GM12864 (cell line): ENCODE measurements around the gene BCAS3.
"Not testable (repeated sequence)": the region's sequence is repeated elsewhere in the genome, so short reads cannot be mapped to it uniquely, and the experiment has no call there.

ENCODE experiments used
- DNase-seq: peaks from one replicate; pipeline ENCODE4 v3.0.0-alpha.2; 2011; ENCODE audit warnings: low read depth
- H3K4me3 ChIP-seq: 2 replicates; pipeline ENCODE4 v1.5.1; 2011; ENCODE audit warnings: mild to moderate bottlenecking, low read depth, low read length, control low read depth
- TF ChIP-seq, protein P1 (sequence below): IDR thresholded peaks from 2 replicates; pipeline ENCODE4 v1.5.1; 2011; ENCODE audit warnings: low read depth, mild to moderate bottlenecking, moderate library complexity, low read length, control low read depth, inconsistent platforms; ENCODE audit errors: missing control alignments

The BCAS3 gene

DNA sequence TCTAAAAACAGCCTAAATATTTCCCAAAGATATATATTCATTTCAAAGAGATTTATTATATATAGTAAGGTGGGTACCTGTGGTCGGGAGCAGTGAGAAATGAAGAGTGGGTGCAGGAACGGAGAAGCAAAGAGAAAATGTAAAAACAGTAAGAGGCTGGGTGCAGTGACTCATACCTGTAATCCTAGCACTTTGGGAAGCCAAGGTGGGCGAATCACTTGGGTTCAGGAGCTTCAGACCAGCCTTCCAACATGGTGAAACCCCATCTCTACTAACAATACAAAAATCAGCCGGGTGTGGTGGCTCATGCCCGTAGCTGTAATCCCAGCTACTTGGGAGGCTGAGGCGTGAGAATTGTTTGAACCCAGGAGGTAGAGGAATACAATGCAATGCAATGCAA is 257.1 kb downstream of the BCAS3 start:
- TF ChIP-seq, protein P1, sequence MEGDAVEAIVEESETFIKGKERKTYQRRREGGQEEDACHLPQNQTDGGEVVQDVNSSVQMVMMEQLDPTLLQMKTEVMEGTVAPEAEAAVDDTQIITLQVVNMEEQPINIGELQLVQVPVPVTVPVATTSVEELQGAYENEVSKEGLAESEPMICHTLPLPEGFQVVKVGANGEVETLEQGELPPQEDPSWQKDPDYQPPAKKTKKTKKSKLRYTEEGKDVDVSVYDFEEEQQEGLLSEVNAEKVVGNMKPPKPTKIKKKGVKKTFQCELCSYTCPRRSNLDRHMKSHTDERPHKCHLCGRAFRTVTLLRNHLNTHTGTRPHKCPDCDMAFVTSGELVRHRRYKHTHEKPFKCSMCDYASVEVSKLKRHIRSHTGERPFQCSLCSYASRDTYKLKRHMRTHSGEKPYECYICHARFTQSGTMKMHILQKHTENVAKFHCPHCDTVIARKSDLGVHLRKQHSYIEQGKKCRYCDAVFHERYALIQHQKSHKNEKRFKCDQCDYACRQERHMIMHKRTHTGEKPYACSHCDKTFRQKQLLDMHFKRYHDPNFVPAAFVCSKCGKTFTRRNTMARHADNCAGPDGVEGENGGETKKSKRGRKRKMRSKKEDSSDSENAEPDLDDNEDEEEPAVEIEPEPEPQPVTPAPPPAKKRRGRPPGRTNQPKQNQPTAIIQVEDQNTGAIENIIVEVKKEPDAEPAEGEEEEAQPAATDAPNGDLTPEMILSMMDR = no peak
- DNase-seq = no peak
- no peak overlapping the region for H3K4me3 ChIP-seq

DNA sequence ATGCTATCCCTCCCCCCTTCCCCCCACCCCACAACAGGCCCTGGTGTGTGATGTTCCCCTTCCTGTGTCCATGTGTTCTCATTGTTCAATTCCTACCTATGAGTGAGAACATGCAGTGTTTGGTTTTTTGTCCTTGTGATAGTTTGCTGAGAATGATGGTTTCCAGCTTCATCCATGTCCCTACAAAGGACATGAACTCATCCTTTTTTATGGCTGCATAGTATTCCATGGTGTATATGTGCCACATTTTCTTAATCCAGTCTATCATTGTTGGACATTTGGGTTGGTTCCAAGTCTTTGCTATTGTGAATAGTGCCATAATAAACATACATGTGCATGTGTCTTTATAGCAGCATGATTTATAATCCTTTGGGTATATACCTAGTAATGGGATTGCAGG is 258.3 kb downstream of the BCAS3 start:
- H3K4me3 ChIP-seq, DNase-seq: not testable (repeated sequence)

DNA sequence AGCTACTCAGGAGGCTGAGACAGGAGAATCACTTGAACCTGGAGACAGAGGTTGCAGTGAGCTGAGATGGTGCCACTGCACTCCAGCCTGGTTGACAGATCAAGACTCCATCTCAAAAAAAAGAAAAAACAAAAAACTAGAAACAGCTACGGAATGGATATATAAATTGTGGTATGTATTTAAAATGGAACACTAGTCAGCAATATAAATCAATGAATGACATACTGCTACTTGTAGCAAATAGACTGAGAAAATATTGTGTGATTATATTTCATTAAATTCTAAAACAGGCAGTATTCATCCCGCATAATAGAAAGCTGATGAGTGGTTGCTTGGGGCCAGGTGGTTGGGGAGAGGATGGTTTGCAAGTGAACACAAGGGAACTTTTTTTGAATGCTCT is 261.7 kb downstream of the BCAS3 start:
- no peak overlapping the region for H3K4me3 ChIP-seq
- TF ChIP-seq, protein P1 = no peak
- no peak for DNase-seq

DNA sequence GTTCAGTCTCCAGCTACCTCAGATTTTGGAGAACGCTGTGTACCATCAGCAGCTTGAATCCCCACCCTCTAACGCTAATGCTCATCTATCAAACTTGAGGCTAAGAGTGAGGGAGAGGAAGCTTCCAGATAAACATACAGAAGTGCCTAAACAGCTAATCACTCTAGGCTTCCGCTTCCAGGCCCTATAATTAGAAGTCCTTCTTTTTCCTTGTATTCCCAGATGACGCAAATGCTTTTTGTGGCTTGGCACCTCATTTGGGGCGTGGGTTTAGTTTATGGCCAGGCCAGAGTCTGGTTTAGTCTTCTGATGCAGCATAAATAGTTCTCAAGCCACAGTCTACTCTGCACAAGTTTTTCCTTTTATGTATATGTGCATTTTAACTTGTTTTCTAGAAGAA is 263.4 kb downstream of the BCAS3 start:
- TF ChIP-seq, protein P1 = no peak
- DNase-seq = no peak
- no peak overlapping the region for H3K4me3 ChIP-seq

DNA sequence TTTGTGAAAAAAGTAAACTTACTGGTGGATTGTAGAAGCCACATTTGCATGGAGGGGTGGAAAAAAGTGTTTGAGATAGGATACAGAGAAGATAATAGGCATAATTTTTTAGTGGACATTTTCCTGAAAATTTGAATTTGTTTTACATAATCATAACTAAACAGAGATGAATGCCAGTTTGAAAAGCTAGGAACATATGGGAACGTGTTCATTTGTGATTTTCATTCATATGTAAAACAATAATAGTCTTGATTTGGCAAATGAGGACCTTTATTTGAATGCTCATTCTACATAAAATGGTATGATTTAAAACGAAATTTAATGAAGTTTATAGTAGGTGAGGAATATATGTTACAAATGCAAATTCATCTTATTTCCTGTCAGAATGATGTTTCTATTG is 263.9 kb downstream of the BCAS3 start:
- TF ChIP-seq, protein P1 = no peak
- DNase-seq = no peak

DNA sequence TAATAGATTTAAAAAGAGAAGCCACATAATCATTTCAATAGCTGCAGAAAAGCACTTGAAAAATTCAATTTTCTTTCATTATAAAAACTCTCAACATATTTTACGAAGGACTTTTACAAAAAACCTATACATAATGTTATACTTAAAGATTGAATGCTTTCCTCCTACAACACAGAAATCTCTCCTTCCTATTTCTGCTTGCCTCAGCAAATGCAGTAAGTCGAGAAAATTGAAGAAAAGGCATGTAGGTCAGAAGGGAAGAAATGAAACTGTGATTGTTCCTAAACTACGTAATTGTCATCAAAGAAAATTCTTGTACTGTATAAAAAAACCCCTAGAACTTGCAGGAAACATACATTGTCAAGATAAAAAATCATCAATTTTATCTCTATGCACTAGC is 267.1 kb downstream of the BCAS3 start:
- H3K4me3 ChIP-seq = no peak overlapping the region
- TF ChIP-seq, protein P1 = no peak
- DNase-seq = no peak

More for the DNA sequence above, 263.9 kb downstream of the BCAS3 start:
- H3K4me3 ChIP-seq = no peak overlapping the region

DNA sequence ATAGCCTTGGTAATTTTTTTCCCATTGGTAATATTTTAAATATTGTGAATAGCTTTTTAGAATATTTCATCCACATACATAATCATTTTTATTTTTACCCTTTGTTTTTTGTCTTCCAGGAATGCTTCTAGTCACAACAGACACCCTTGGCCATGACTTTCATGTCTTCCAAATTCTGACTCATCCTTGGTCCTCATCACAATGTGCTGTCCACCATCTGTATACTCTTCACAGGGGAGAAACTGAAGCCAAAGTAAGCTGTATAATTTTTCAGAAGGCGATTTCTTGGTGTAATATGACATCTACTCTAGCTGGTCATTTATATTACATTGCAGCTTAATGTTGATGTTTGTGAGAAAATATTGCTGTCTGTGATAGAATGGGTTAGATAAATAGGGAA is 269.4 kb downstream of the BCAS3 start:
- TF ChIP-seq, protein P1 = no peak
- no peak overlapping the region for H3K4me3 ChIP-seq
- DNase-seq = no peak

DNA sequence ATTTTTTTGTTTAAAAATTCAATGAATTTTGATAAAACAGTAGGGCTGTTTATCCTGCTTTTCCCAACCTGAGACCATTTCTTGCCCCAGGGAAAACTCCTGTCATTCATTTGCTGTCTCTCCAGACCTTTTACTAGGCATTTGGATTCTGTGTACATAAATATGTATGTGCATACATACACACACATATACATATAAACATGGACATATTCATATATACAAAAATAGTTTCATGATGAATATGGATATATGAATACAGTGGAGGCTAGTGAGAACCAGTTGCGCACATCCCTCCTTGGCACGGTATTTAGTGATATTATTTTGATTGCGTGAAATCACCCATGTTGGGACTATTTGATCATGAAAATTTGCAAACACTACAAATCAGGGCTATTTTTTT is 269.9 kb downstream of the BCAS3 start:
- TF ChIP-seq, protein P1 = no peak

More for the DNA sequence above, 269.9 kb downstream of the BCAS3 start:
- H3K4me3 ChIP-seq = no peak overlapping the region
- DNase-seq = no peak
